Activated T-cell treated with anti-CD3 and anti-CD28 coated beads, Interleukin-2, amount 50 U/mL, for 72 hours (primary cell): ENCODE data around the gene TAS2R7. TPM values are rescaled to one million over a fixed set of nuclear protein-coding genes. Genes with fewer than 3 reads are reported as not detected.

Experiments
- ATAC-seq, 2 donors: fragments of 150-1000 bp; cut with Tn5 transposase; replicated peaks in 1 of 2; 2 replicates each; pipeline ENCODE4 v1.10.0; 2021; ENCODE audit warnings: moderate library complexity in 2 of 2, mild to moderate bottlenecking in 1 of 2
- DNase-seq, 2 donors: peaks; one replicate each; pipeline ENCODE4 v3.0.0; 2021 to 2022; ENCODE audit warnings: mixed read lengths in 1 of 2
- H3K27ac Mint-ChIP-seq: one replicate; pipeline ENCODE4 v1.8.0; 2022; ENCODE audit warnings: mild to moderate bottlenecking, moderate library complexity, mixed read lengths
- H3K27me3 Mint-ChIP-seq: one replicate; pipeline ENCODE4 v1.8.0; 2022; ENCODE audit warnings: low read depth, mixed read lengths
- H3K36me3 Mint-ChIP-seq, 2 donors: one replicate each; pipeline ENCODE4 v1.8.0; 2022; ENCODE audit warnings: mixed read lengths in 2 of 2, mild to moderate bottlenecking in 1 of 2; ENCODE audit not compliant: insufficient read depth in 2 of 2
- H3K4me1 Mint-ChIP-seq: one replicate; pipeline ENCODE4 v1.8.0; 2022; ENCODE audit warnings: low read depth, mixed read lengths
- H3K4me3 Mint-ChIP-seq, 2 donors: one replicate each; pipeline ENCODE4 v1.8.0; 2022; ENCODE audit warnings: mild to moderate bottlenecking in 2 of 2, mixed read lengths in 2 of 2, moderate library complexity in 2 of 2
- H3K9me3 Mint-ChIP-seq, 2 donors: one replicate each; pipeline ENCODE4 v1.8.0; 2022; ENCODE audit warnings: mixed read lengths in 2 of 2
- total RNA-seq, 2 donors: library from RNA; stranded (reverse); gene quantifications; one replicate each; pipeline ENCODE4 v1.2.3, GENCODE V29; 2022

TAS2R7 gene
- total RNA-seq = not detected

- no peak within 1 kb of the TSS for H3K27ac Mint-ChIP-seq
- H3K36me3 Mint-ChIP-seq = no peaks in the 10 kb centered on the region
- H3K4me1 Mint-ChIP-seq = no peaks in the 10 kb centered on the region
- ATAC-seq = no peak
- H3K27me3 Mint-ChIP-seq = peaks cover 28% of the 10 kb centered on the region
- DNase-seq = no peak
- H3K4me3 Mint-ChIP-seq = no peak within 1 kb of the TSS
- H3K9me3 Mint-ChIP-seq = no peaks in the 10 kb centered on the region
These were observed at the start of gene TAS2R7 for GRCh38 chr12:10802587-10802986. Gene TAS2R7, minus strand, starts transcription at chr12:10802627. Its CDS starts 57 bp downstream, at chr12:10802570.

- H3K27me3 Mint-ChIP-seq = no peaks in the 10 kb centered on the region
- H3K9me3 Mint-ChIP-seq = peaks cover 4 to 6% of the 10 kb centered on the region in 2 donors
- DNase-seq = no peak
- H3K27ac Mint-ChIP-seq = peak overlapping the region; percentile 34
- H3K4me1 Mint-ChIP-seq = peaks cover 22% of the 10 kb centered on the region
- no peak for ATAC-seq
- no peak overlapping the region for H3K4me3 Mint-ChIP-seq
- H3K36me3 Mint-ChIP-seq = peaks cover 5 to 11% of the 10 kb centered on the region in 2 donors
These were observed 48.9 kb upstream of the TAS2R7 start for GRCh38 chr12:10851243-10851858.

- Mint-ChIP-seq H3K27me3 (no peaks in the 10 kb centered on the region), H3K27ac (no peak within 1 kb of the TSS)
These were observed 47.0 kb upstream of the TAS2R7 start, which contains the start of gene PRR4 for GRCh38 chr12:10849425-10849878. Gene PRR4, minus strand, starts transcription at chr12:10849475. Its CDS starts 38 bp downstream, at chr12:10849437.

GRCh38 chr12:10847744-10848143, 45.3 kb upstream of the TAS2R7 start:
- H3K27ac Mint-ChIP-seq = no peak overlapping the region
- H3K4me3 Mint-ChIP-seq = no peak overlapping the region
- ATAC-seq (no peak), DNase-seq (no peak)
- H3K9me3 Mint-ChIP-seq = no peaks in the 10 kb centered on the region
- H3K36me3 Mint-ChIP-seq = peaks cover 0 to 5% of the 10 kb centered on the region in 2 donors
- no peaks in the 10 kb centered on the region for H3K27me3 Mint-ChIP-seq
- peaks cover 22% of the 10 kb centered on the region for H3K4me1 Mint-ChIP-seq

More at GRCh38 chr12:10849425-10849878, 47.0 kb upstream of the TAS2R7 start, which contains the start of gene PRR4:
- H3K4me1 Mint-ChIP-seq = peaks cover 22% of the 10 kb centered on the region
- H3K9me3 Mint-ChIP-seq = no peaks in the 10 kb centered on the region
- H3K4me3 Mint-ChIP-seq = no peak within 1 kb of the TSS
- peaks cover 0 to 5% of the 10 kb centered on the region in 2 donors for H3K36me3 Mint-ChIP-seq
- DNase-seq (no peak), ATAC-seq (peak in 1 of 2 donors; percentile 51)

- DNase-seq (no peak), ATAC-seq (no peak)
- Mint-ChIP-seq H3K4me1 (no peaks in the 10 kb centered on the region), H3K27me3 (no peaks in the 10 kb centered on the region), H3K36me3 (peaks cover 0 to 5% of the 10 kb centered on the region in 2 donors), H3K9me3 (peaks cover 0 to 1% of the 10 kb centered on the region in 2 donors), H3K27ac (no peak overlapping the region), H3K4me3 (no peak overlapping the region)
These were observed 40.4 kb upstream of the TAS2R7 start for GRCh38 chr12:10842862-10843261.

GRCh38 chr12:10838461-10838860, 36.0 kb upstream of the TAS2R7 start:
- Mint-ChIP-seq H3K27ac (no peak overlapping the region), H3K4me3 (no peak overlapping the region), H3K27me3 (no peaks in the 10 kb centered on the region), H3K4me1 (no peaks in the 10 kb centered on the region), H3K9me3 (peaks cover 0 to 3% of the 10 kb centered on the region in 2 donors), H3K36me3 (no peaks in the 10 kb centered on the region)
- DNase-seq = no peak
- no peak for ATAC-seq

- Mint-ChIP-seq H3K27me3 (no peaks in the 10 kb centered on the region), H3K27ac (no peak overlapping the region), H3K9me3 (no peaks in the 10 kb centered on the region)
These were observed 27.6 kb upstream of the TAS2R7 start for GRCh38 chr12:10829994-10830393.

GRCh38 chr12:10826258-10826657, 23.8 kb upstream of the TAS2R7 start, which contains the start of gene TAS2R10:
Gene TAS2R10, minus strand, starts transcription at chr12:10826358. Its CDS starts 89 bp downstream, at chr12:10826269.
- no peak within 1 kb of the TSS for H3K27ac Mint-ChIP-seq
- H3K4me1 Mint-ChIP-seq = no peaks in the 10 kb centered on the region
- H3K4me3 Mint-ChIP-seq = no peak within 1 kb of the TSS
- no peaks in the 10 kb centered on the region for H3K27me3 Mint-ChIP-seq
- H3K9me3 Mint-ChIP-seq = no peaks in the 10 kb centered on the region
- DNase-seq (no peak), ATAC-seq (no peak)
- H3K36me3 Mint-ChIP-seq = no peaks in the 10 kb centered on the region

More at GRCh38 chr12:10829994-10830393, 27.6 kb upstream of the TAS2R7 start:
- DNase-seq (no peak), ATAC-seq (no peak)
- Mint-ChIP-seq H3K4me1 (no peaks in the 10 kb centered on the region), H3K36me3 (no peaks in the 10 kb centered on the region), H3K4me3 (no peak overlapping the region)

GRCh38 chr12:10824957-10825356, 22.5 kb upstream of the TAS2R7 start:
- Mint-ChIP-seq H3K9me3 (no peaks in the 10 kb centered on the region), H3K4me3 (no peak overlapping the region), H3K4me1 (no peaks in the 10 kb centered on the region), H3K27me3 (no peaks in the 10 kb centered on the region), H3K36me3 (no peaks in the 10 kb centered on the region), H3K27ac (no peak overlapping the region)
- no peak for DNase-seq
- no peak for ATAC-seq

GRCh38 chr12:10811883-10812536, 9.6 kb upstream of the TAS2R7 start:
- Mint-ChIP-seq H3K9me3 (no peaks in the 10 kb centered on the region), H3K4me1 (no peaks in the 10 kb centered on the region), H3K4me3 (no peak overlapping the region), H3K36me3 (no peaks in the 10 kb centered on the region), H3K27me3 (peaks cover 27% of the 10 kb centered on the region), H3K27ac (no peak overlapping the region)
- ATAC-seq (no peak), DNase-seq (no peak)

- Mint-ChIP-seq H3K9me3 (no peaks in the 10 kb centered on the region), H3K27ac (no peak within 1 kb of the TSS), H3K4me3 (no peak within 1 kb of the TSS), H3K27me3 (peaks cover 27% of the 10 kb centered on the region), H3K36me3 (no peaks in the 10 kb centered on the region), H3K4me1 (no peaks in the 10 kb centered on the region)
- no peak for ATAC-seq
- no peak for DNase-seq
These were observed 7.6 kb upstream of the TAS2R7 start, which contains the start of gene TAS2R9 for GRCh38 chr12:10810068-10810467. Gene TAS2R9, minus strand, starts transcription at chr12:10810168. Its CDS starts 93 bp downstream, at chr12:10810075.

- ATAC-seq (no peak), DNase-seq (no peak)
- no peaks in the 10 kb centered on the region for H3K4me1 Mint-ChIP-seq
- no peaks in the 10 kb centered on the region for H3K36me3 Mint-ChIP-seq
- no peaks in the 10 kb centered on the region for H3K9me3 Mint-ChIP-seq
- H3K4me3 Mint-ChIP-seq = no peak within 1 kb of the TSS
- peaks cover 32% of the 10 kb centered on the region for H3K27me3 Mint-ChIP-seq
- H3K27ac Mint-ChIP-seq = no peak within 1 kb of the TSS
These were observed 4.8 kb upstream of the TAS2R7 start, which contains the start of gene TAS2R8 for GRCh38 chr12:10807186-10807585. Gene TAS2R8, minus strand, starts transcription at chr12:10807286. Its CDS starts 306 bp downstream, at chr12:10806980.

GRCh38 chr12:10801741-10802140, 686 bp downstream of the TAS2R7 start:
- peaks cover 35% of the 10 kb centered on the region for H3K27me3 Mint-ChIP-seq
- ATAC-seq (no peak), DNase-seq (no peak)
- no peak overlapping the region for H3K27ac Mint-ChIP-seq
- no peaks in the 10 kb centered on the region for H3K9me3 Mint-ChIP-seq
- no peaks in the 10 kb centered on the region for H3K36me3 Mint-ChIP-seq
- H3K4me3 Mint-ChIP-seq = no peak overlapping the region
- no peaks in the 10 kb centered on the region for H3K4me1 Mint-ChIP-seq
